HG03342 (cell line): ENCODE measurements around the gene ZNF586.
"Not testable (repeated sequence)": the region's sequence is repeated elsewhere in the genome, so short reads cannot be mapped to it uniquely, and the experiment has no call there.

Experiments used
- ATAC-seq: cut with Tn5 transposase; IDR thresholded peaks from one replicate; pipeline ENCODE4 v1.9.1; 2021; ENCODE audit warnings: mild to moderate bottlenecking, moderate library complexity; ENCODE audit not compliant: unreplicated experiment

The ZNF586 gene

DNA sequence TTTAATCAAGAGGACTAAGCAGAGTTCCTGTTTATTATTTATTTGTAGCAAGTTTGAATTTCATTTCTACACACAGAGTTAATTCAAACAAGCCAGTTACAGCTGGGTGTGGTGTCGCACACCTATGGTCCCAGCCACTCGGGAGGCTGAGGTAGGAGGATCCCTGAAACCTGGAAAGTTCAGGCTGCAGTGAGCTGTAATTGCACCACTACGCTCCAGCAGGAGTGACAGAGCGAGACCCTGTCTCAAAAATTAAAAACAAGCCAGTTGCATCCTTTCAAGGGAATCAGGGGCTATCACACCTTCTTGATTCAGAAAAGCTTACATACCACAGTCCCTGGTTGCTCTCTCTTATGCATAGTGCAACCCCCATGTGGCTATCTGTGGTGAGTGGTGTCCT is 19.8 kb downstream of the ZNF586 start:
- ATAC-seq, result no peak

GRCh38 chr19:57796580-57796979 is 27.1 kb downstream of the ZNF586 start:
- ATAC-seq, result not testable (repeated sequence)

- ATAC-seq, result no peak
These were observed 31.2 kb downstream of the ZNF586 start for GRCh38 chr19:57800696-57801095.

- no peak for ATAC-seq
These were observed 32.8 kb downstream of the ZNF586 start for GRCh38 chr19:57802269-57802668.

GRCh38 chr19:57803265-57803593 is 33.8 kb downstream of the ZNF586 start:
- ATAC-seq, result no peak

GRCh38 chr19:57803594-57804325 is 34.3 kb downstream of the ZNF586 start:
- ATAC-seq, result no peak

DNA sequence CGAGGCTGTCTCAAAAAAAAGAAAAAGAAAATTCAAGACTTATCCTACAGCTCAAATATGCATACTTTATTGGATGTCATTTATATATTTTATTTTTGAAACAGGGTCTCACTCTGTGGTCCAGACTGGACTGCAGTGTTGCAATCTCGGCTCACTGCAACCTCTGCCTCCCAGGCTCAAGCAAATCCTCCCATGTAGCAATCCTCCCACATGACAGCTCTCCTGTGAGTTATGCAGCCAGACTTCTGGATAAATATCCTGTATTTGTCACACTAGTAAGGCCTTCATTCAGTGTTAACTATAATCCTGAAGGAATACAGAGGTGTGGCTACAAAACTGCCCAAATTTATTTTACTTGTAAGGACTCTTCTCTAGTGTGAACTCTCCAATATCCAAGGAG is 38.1 kb downstream of the ZNF586 start:
- ATAC-seq, result no peak

- ATAC-seq, result not testable (repeated sequence)
These were observed 41.2 kb downstream of the ZNF586 start for GRCh38 chr19:57810410-57811295.

DNA sequence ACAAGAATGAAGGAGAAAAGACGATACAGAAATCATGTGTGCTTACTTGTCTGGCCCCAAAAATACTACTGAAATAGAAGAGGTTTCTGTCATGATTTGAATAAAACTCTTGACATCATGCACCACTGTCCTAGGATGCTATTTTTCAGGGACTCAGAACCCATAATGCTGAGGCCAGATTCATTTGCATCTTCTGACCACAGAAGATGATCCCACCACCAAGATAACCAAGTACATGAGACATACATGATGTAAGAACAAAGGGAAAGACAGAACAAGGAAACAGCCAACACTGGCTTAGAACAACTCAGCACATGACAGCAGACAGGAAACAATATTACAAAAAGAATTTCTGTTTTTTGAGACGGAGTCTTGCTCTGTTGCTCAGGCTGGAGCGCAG is 42.8 kb downstream of the ZNF586 start:
- no peak for ATAC-seq

- not testable (repeated sequence) for ATAC-seq
These were observed 43.7 kb downstream of the ZNF586 start for GRCh38 chr19:57812975-57813820.

- no peak for ATAC-seq
These were observed 44.5 kb downstream of the ZNF586 start for GRCh38 chr19:57813919-57814504.

DNA sequence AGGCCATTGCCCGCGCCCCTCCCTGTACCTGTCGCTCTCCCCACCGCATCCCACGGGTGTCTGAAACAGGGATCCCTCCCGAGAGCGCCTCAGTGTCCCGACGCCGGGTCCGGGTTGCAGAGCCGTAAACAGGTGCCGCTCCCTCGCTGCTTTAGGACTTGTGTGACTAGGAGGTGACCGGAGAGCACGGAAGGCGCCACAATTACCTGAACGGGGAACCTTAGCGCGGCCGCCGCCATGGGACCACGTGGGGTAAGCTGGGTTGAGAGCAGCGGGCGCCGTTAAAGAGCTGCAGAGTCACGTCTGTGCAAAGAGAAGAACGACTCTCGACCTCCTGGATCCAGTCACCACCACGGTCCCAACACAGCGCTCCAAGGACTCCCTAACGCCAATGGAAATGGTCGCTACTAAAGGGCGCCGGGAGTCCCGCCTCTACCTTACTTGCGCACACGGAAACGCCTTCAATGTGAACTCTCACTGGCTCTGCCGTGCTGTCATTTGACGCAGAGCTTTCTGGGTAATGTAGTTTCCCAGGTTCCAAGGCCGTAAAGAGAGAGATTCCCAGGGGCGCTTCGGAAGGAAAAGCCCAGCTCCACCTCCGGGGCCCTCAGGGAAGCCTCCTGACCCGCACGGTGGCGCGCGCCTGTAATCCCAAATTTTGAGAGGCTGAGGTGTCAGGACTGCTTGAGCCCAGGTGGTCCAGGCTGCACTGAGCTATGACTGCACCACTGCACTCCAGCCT is 45.2 kb downstream of the ZNF586 start, which contains the start of gene ZNF552:
Gene ZNF552 (minus strand): TSS at position 409 of the 742 bp plus-strand sequence. CDS start 170 bp downstream, at position 239.
- peak; percentile 70 for ATAC-seq

- ATAC-seq, result no peak
These were observed 46.0 kb downstream of the ZNF586 start for GRCh38 chr19:57815247-57816075.

GRCh38 chr19:57816652-57817051 is 47.2 kb downstream of the ZNF586 start:
- no peak for ATAC-seq

DNA sequence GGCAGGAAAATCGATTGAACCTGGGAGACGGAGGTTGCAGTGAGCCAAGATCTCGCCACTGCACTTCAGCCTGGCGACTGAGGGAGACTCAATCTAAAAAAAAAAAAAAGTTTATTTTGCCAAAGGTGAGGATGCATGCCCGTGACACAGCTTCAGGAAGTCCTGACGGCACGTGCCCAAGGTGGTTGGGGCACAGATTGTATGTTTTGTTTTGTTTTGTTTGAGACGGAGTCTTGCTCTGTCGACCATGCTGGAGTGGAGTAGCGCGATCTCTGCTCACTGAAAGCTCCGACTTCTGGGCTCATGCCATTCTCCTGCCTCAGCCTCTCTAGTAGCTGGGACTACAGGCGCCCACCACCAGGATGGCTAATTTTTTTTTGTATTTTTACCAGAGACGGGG is 48.5 kb downstream of the ZNF586 start:
- no peak for ATAC-seq

GRCh38 chr19:57818378-57818777 is 48.9 kb downstream of the ZNF586 start:
- no peak for ATAC-seq

DNA sequence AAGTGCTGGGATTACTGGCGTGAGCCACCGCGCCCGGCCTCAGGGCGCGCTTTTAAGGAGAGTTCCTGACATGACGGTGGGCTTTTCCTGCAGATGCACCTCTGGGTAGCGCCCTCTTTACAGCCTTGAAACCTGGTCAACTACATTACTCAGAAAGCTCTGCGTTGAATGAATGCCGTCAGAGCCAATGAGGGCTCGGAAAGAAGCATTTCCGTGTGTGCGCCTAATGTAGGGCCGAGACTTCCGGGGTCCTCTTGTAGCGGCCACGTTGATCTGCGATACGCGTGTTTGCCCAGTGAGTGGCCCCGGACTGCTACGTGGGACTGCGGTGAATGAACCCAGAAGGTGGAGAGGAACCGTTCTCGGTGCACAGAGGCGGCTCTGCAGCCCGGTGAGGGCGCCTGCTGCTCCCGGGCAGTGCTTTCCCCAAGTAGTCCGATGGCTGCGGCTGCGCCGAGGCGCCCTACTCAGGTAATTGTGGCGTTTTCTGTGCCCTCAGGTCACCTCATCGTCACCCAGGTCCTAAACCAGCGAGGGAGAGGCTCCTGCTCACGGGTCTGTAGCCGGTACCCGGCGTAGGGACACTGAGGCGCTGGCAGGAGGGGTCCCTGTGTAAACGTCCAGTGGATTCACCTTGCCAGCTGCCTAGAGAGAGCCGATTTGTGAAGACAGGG is 50.1 kb downstream of the ZNF586 start:
- ATAC-seq, result peak; percentile 80

DNA sequence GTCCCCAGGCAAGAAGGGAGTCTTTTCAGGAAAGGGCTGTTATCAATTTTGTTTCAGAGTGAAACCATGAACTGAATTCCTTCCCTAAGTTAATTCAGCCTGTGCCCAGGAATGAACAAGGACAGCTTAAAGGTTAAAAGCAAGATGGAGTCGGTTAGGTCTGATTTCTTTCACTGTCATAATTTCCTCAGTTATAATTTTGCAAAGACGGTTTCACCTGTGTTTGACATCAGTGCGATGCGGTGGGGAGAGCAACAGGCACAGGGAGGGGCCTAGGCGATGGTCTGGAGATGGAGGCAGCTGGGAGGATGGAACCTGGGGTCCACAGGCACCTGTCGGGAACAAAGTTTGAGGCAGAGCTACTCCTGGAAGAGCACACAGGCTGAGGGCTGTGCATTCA is 51.1 kb downstream of the ZNF586 start:
- no peak for ATAC-seq

DNA sequence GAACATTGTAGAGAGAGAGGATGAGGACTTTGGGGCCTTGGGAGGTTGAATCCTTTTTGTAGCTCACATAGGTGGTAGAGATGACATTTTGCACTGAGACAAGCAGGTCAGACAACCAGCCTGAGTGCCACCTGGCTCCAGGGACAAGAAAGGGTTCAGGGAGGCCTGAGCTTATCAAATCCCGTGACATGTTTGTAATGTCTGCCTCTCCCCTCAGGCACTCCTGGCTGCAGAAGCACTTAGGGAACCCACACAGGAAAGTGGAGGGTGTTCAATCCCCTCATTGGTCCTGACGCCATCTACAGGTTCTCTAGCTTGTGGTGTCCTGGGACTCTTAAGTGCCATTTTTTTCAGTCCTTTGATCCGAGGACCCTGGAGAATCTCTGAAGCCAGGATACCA is 51.6 kb downstream of the ZNF586 start:
- not testable (repeated sequence) for ATAC-seq
